IMR-90 (cell line): ENCODE results near the gene ZSWIM3. TPM values are rescaled to one million over a fixed set of nuclear protein-coding genes. Genes with fewer than 3 reads are reported as not detected.

Experiments used
- ATAC-seq: fragments of 200-7000 bp; cut with Tn5 transposase; 2 replicates; pipeline ENCODE4 v1.9.1; 2020; ENCODE audit warnings: low read depth, mild to moderate bottlenecking, moderate library complexity
- BruUV-seq: library from RNA; stranded (reverse); fragments of 400-500 nt; replicated peaks from 2 replicates; lab custom pipeline; 2021; lab: Mats Ljungman, UMichigan
- CTCF ChIA-PET: fragments of 300-600 bp; formaldehyde crosslinking; extraction: SDS; loops from one replicate; lab custom pipeline; 2021; ENCODE audit warnings: antibody characterized with exemption; lab: Yijun Ruan, JAX
- POLR2A ChIA-PET: fragments of 300-600 bp; sonication (Branson Sonifier 250); formaldehyde crosslinking; loops from one replicate; lab custom pipeline; 2022; ENCODE audit warnings: antibody characterized with exemption; ENCODE audit not compliant: unreplicated experiment; lab: Charles Lee
- DNase-seq: peaks from one replicate; pipeline ENCODE4 v3.0.0; 2013
- H2AFZ ChIP-seq: replicated peaks from 2 replicates; pipeline ENCODE3; 2013; ENCODE audit warnings: low read length, mild to moderate bottlenecking; ENCODE audit not compliant: poor library complexity
- H2AK5ac ChIP-seq: 2 replicates; pipeline ENCODE4 v1.6.1; 2013; ENCODE audit warnings: low read depth, low read length, inconsistent platforms
- H2AK9ac ChIP-seq: replicated peaks from 2 replicates; pipeline ENCODE3; 2013; ENCODE audit warnings: mild to moderate bottlenecking, low read depth, low read length, moderate library complexity; ENCODE audit not compliant: poor library complexity
- H2BK120ac ChIP-seq: 2 replicates; pipeline ENCODE4 v1.6.1; 2013; ENCODE audit warnings: low read depth, low read length, inconsistent platforms
- H2BK15ac ChIP-seq: 3 replicates; pipeline ENCODE4 v1.6.1; 2013; ENCODE audit warnings: low read depth, low read length, inconsistent platforms
- H2BK20ac ChIP-seq: 2 replicates; pipeline ENCODE4 v1.6.1; 2013; ENCODE audit warnings: low read depth, mild to moderate bottlenecking, inconsistent platforms, low read length, moderate library complexity
- H2BK5ac ChIP-seq: 2 replicates; pipeline ENCODE4 v1.6.1; 2013; ENCODE audit warnings: mild to moderate bottlenecking, low read depth, low read length, inconsistent platforms; ENCODE audit not compliant: poor library complexity, severe bottlenecking
- H3K14ac ChIP-seq: replicated peaks from 2 replicates; pipeline ENCODE4 v1.6.1; 2013; ENCODE audit warnings: low read depth, low read length, inconsistent platforms
- H3K18ac ChIP-seq: 2 replicates; pipeline ENCODE4 v1.6.1; 2013; ENCODE audit warnings: low read depth, low read length, control low read depth
- H3K23ac ChIP-seq: 2 replicates; pipeline ENCODE4 v1.6.1; 2013; ENCODE audit warnings: low read depth, low read length, inconsistent platforms
- H3K27ac ChIP-seq: 2 replicates; pipeline ENCODE4 v1.5.1; 2013; ENCODE audit warnings: mild to moderate bottlenecking, control low read depth, low read length; ENCODE audit not compliant: insufficient read depth
- H3K27me3 ChIP-seq: 2 replicates; pipeline ENCODE4 v1.6.1; 2013; ENCODE audit warnings: low read length; ENCODE audit not compliant: control insufficient read depth, insufficient read depth
- H3K36me3 ChIP-seq: 2 replicates; pipeline ENCODE4 v1.6.1; 2013; ENCODE audit warnings: low read length, mixed read lengths; ENCODE audit not compliant: control insufficient read depth, insufficient read depth
- H3K4ac ChIP-seq: 2 replicates; pipeline ENCODE4 v1.6.1; 2013; ENCODE audit warnings: low read depth, low read length, inconsistent platforms
- H3K4me1 ChIP-seq: 2 replicates; pipeline ENCODE4 v1.6.1; 2013; ENCODE audit warnings: low read length, mixed read lengths; ENCODE audit not compliant: control insufficient read depth, insufficient read depth
- H3K4me2 ChIP-seq: 2 replicates; pipeline ENCODE4 v1.6.1; 2013; ENCODE audit warnings: low read depth, mild to moderate bottlenecking, control low read depth, low read length, moderate library complexity
- H3K4me3 ChIP-seq: 2 replicates; pipeline ENCODE4 v1.5.1; 2013; ENCODE audit warnings: low read depth, mild to moderate bottlenecking, control low read depth, low read length, moderate library complexity; ENCODE audit not compliant: insufficient read depth
- H3K56ac ChIP-seq: 2 replicates; pipeline ENCODE4 v1.6.1; 2013; ENCODE audit warnings: low read length, inconsistent platforms; ENCODE audit not compliant: insufficient read depth; ENCODE audit errors: extremely low read depth
- H3K79me1 ChIP-seq, 2 experiments: 2 replicates each; pipeline ENCODE4 v1.6.1; 2013; ENCODE audit warnings: low read length in 2 of 2, inconsistent platforms in 1 of 2, low read depth in 1 of 2
- H3K9ac ChIP-seq: 2 replicates; pipeline ENCODE4 v1.6.1; 2013; ENCODE audit warnings: low read depth, low read length, control low read depth
- H3K9me1 ChIP-seq: 2 replicates; pipeline ENCODE4 v1.6.1; 2013; ENCODE audit warnings: low read length, inconsistent platforms; ENCODE audit not compliant: insufficient read depth
- H3K9me3 ChIP-seq: 2 replicates; pipeline ENCODE4 v1.6.1; 2013; ENCODE audit warnings: low read length; ENCODE audit not compliant: control insufficient read depth, insufficient read depth
- H4K20me1 ChIP-seq: 2 replicates; pipeline ENCODE4 v1.6.1; 2013; ENCODE audit warnings: low read length, inconsistent platforms; ENCODE audit not compliant: insufficient read depth
- H4K5ac ChIP-seq: 2 replicates; pipeline ENCODE4 v1.6.1; 2013; ENCODE audit warnings: mild to moderate bottlenecking, low read depth, low read length, control low read depth
- H4K8ac ChIP-seq, 2 experiments: 2 replicates each; pipeline ENCODE4 v1.6.1; 2013; ENCODE audit warnings: low read depth in 2 of 2, low read length in 2 of 2, control low read depth in 1 of 2, inconsistent platforms in 1 of 2
- H4K91ac ChIP-seq: 2 replicates; pipeline ENCODE4 v1.6.1; 2013; ENCODE audit warnings: low read depth, low read length, inconsistent platforms; ENCODE audit not compliant: insufficient read depth
- BHLHE40 ChIP-seq: fragments of 150-350 bp; IDR thresholded peaks from 2 replicates; pipeline ENCODE4 v1.6.1; 2016; ENCODE audit warnings: mild to moderate bottlenecking, low read depth, low read length
- CEBPB ChIP-seq: IDR thresholded peaks from 2 replicates; pipeline ENCODE4 v1.6.1; 2012; ENCODE audit warnings: low read depth, low read length, improper control_type of control experiment
- CHD1 ChIP-seq: IDR thresholded peaks from 2 replicates; pipeline ENCODE4 v1.6.1; 2012; ENCODE audit warnings: low read depth, low read length, improper control_type of control experiment
- ELK1 ChIP-seq: fragments of 150-350 bp; IDR thresholded peaks from 2 replicates; pipeline ENCODE4 v1.6.1; 2016; ENCODE audit warnings: low read depth, mild to moderate bottlenecking, low read length, moderate library complexity, borderline replicate concordance
- NFE2L2 ChIP-seq: fragments of 150-350 bp; IDR thresholded peaks from 2 replicates; pipeline ENCODE4 v1.6.1; 2016; ENCODE audit warnings: low read depth, mild to moderate bottlenecking, low read length
- POLR2A ChIP-seq: IDR thresholded peaks from 2 replicates; pipeline ENCODE4 v1.6.1; 2012; ENCODE audit warnings: mild to moderate bottlenecking, low read depth, low read length
- RCOR1 ChIP-seq: IDR thresholded peaks from 2 replicates; pipeline ENCODE4 v1.6.1; 2012; ENCODE audit warnings: mild to moderate bottlenecking, low read length, improper control_type of control experiment; ENCODE audit not compliant: insufficient replicate concordance
- SMC3 ChIP-seq: fragments of 150-350 bp; IDR thresholded peaks from 2 replicates; pipeline ENCODE4 v1.6.1; 2016; ENCODE audit warnings: low read depth, mild to moderate bottlenecking, antibody characterized with exemption, low read length, moderate library complexity
- WGBS, 2 experiments: methylation state at CpG; one replicate each; pipeline versions ENCODE4 v1.1.5 to v1.1.7; 2013; ENCODE audit warnings: missing lambda C conversion rate in 2 of 2; ENCODE audit not compliant: insufficient read length in 1 of 2; ENCODE audit errors: extremely low coverage in 2 of 2; 5-methylcytosine and 5-hydroxymethylcytosine counted together
- dilution Hi-C: fragments of 300-500 bp; cut with HindIII; formaldehyde crosslinking; loops from one replicate; pipeline ENCODE4 v1.14.3; 2018; ENCODE audit warnings: low sequenced_read_pairs; ENCODE audit not compliant: unreplicated experiment
- in situ Hi-C: fragments of 300-500 bp; cut with MboI; formaldehyde crosslinking; loops from 3 replicates; pipeline ENCODE4 v1.14.3; 2019; ENCODE audit warnings: low sequenced_read_pairs, inconsistent platforms, mixed read lengths
- intact Hi-C: fragments of 100-400 bp; cut with micrococcal nuclease; formaldehyde crosslinking; loops from 2 replicates; pipeline ENCODE4 v1.10.0; 2022
- polyA plus RNA-seq, 3 experiments: library from polyadenylated mRNA; depleted of rRNA; stranded (reverse); fragments of >200 nt; gene quantifications; 2 replicates each; pipeline ENCODE4 v1.2.3, GENCODE V29; 2012; ENCODE audit warnings: low replicate concordance in 1 of 3
- total RNA-seq: library from RNA; depleted of rRNA; stranded (reverse); fragments of >200 nt; gene quantifications from 2 replicates; pipeline ENCODE4 v1.2.3, GENCODE V29; 2012

Gene ZSWIM3
- total and polyA plus RNA-seq, 2 of the 4 experiments (the other 2 are of a cell fraction): 3.3 to 8.6 TPM

GRCh38 chr20:45850238-45850637 lies 7.2 kb upstream of the ZSWIM3 start:
- no peak for ATAC-seq

More at GRCh38 chr20:45850238-45850637, 7.2 kb upstream of the ZSWIM3 start:
- Histone ChIP-seq H3K4me1 (peaks cover 4% of the 10 kb centered on the region; the same call in 1 of the 2 replicates), H4K8ac (no peak overlapping the region), H3K4ac (no peak overlapping the region), H3K9me1 (peaks cover 10% of the 10 kb centered on the region; the same call in 1 of the 2 replicates), H2BK20ac (no peak overlapping the region), H3K14ac (no peak overlapping the region), H4K91ac (no peak overlapping the region), H4K20me1 (peaks cover 5% of the 10 kb centered on the region; the same call in 1 of the 2 replicates), H3K79me1 (peaks cover 10 to 51% of the 10 kb centered on the region in 2 experiments), H2AFZ (no peak overlapping the region), H3K9ac (no peak overlapping the region), H3K23ac (no peak overlapping the region), H3K27me3 (no peaks in the 10 kb centered on the region), H2BK15ac (no peak overlapping the region), H2BK5ac (no peak overlapping the region), H3K36me3 (peaks cover 36% of the 10 kb centered on the region), H3K9me3 (no peaks in the 10 kb centered on the region), H2BK120ac (no peak overlapping the region), H3K56ac (no peak overlapping the region), H3K4me3 (no peak overlapping the region), H3K27ac (no peak overlapping the region), H3K18ac (no peak overlapping the region), H2AK5ac (no peak overlapping the region), H4K5ac (no peak overlapping the region), H3K4me2 (no peak overlapping the region), H2AK9ac (no peak overlapping the region)
- no peak for TF ChIP-seq ELK1
- no peak for TF ChIP-seq BHLHE40
- no peak for TF ChIP-seq POLR2A
- no peak for TF ChIP-seq CHD1
- TF ChIP-seq SMC3: no peak
- TF ChIP-seq RCOR1: no peak
- no peak for TF ChIP-seq CEBPB
- TF ChIP-seq NFE2L2: no peak
- 100% methylated on average over 1 of the region's 2 CpGs; no CpG with 5 or more reads in 1 of the 2 experiments for WGBS, 2 experiments
- intact Hi-C loops (no loop called here), dilution Hi-C loops (no loop called here), in situ Hi-C loops (no loop called here)
- CTCF ChIA-PET: no interaction called here
- DNase-seq: no peak
- POLR2A ChIA-PET: no interaction called here
- BruUV-seq: no TSS peak
